H1 (cell line): ENCODE data around the gene ERI2. TPM values are rescaled to one million over a fixed set of nuclear protein-coding genes. Genes with fewer than 3 reads are reported as not detected.

Source experiments
- CTCF ChIA-PET: fragments of 300-600 bp; sonication (Branson Sonifier 250); formaldehyde crosslinking; loops from one replicate; lab custom pipeline; 2021; ENCODE audit not compliant: partially characterized antibody; lab: Charles Lee
- POLR2A ChIA-PET: fragments of 300-600 bp; sonication (Branson Sonifier 250); formaldehyde crosslinking; loops from one replicate; lab custom pipeline; 2021; ENCODE audit warnings: inconsistent platforms; ENCODE audit not compliant: partially characterized antibody; lab: Charles Lee
- DNase-seq, 2 experiments: peaks; one replicate each; pipeline versions ENCODE4 v3.0.0 to v3.0.0-alpha.2; 2010 to 2022; ENCODE audit warnings: low spot score in 2 of 2, low read depth in 1 of 2, mixed read lengths in 1 of 2
- FAIRE-seq: peaks from 2 replicates; lab custom pipeline; 2011; peaks lifted over from hg19 to GRCh38; lab: Jason Lieb, UNC
- H2AFZ ChIP-seq: 2 replicates; pipeline ENCODE4 v1.8.1; 2012; ENCODE audit warnings: low read length, inconsistent platforms
- H2AK5ac ChIP-seq: 2 replicates; pipeline ENCODE4 v1.6.1; 2013; ENCODE audit warnings: low read depth, low read length
- H2BK120ac ChIP-seq: replicated peaks from 2 replicates; pipeline ENCODE3; 2013; ENCODE audit warnings: low read depth, low read length, inconsistent platforms
- H2BK12ac ChIP-seq: 2 replicates; pipeline ENCODE4 v1.6.1; 2013; ENCODE audit warnings: low read depth, low read length
- H2BK15ac ChIP-seq: 2 replicates; pipeline ENCODE4 v1.6.1; 2013; ENCODE audit warnings: low read length
- H2BK20ac ChIP-seq: 2 replicates; pipeline ENCODE4 v1.6.1; 2013; ENCODE audit warnings: low read length
- H2BK5ac ChIP-seq: 2 replicates; pipeline ENCODE4 v1.6.1; 2013; ENCODE audit warnings: low read depth, low read length
- H3K14ac ChIP-seq: 2 replicates; pipeline ENCODE4 v1.6.1; 2013; ENCODE audit warnings: inconsistent platforms; ENCODE audit not compliant: insufficient read length
- H3K18ac ChIP-seq: 2 replicates; pipeline ENCODE4 v1.6.1; 2013; ENCODE audit warnings: low read length; ENCODE audit errors: extremely low read depth
- H3K23ac ChIP-seq: 2 replicates; pipeline ENCODE4 v1.6.1; 2013; ENCODE audit warnings: inconsistent platforms; ENCODE audit not compliant: insufficient read length
- H3K23me2 ChIP-seq: 2 replicates; pipeline ENCODE4 v1.6.1; 2013; ENCODE audit warnings: low read depth, low read length
- H3K27ac ChIP-seq: 2 replicates; pipeline ENCODE4 v1.6.1; 2011; ENCODE audit warnings: low read depth, low read length, inconsistent platforms
- H3K27me3 ChIP-seq, 4 experiments: replicated peaks in 1 of 4; 1 replicate in 1 of 4; 2 replicates in 3 of 4; pipeline versions ENCODE4 v1.6.1 to v1.8.1; 2011 to 2013; ENCODE audit warnings: low read length in 3 of 4, mild to moderate bottlenecking in 3 of 4, inconsistent platforms in 2 of 4, mixed read lengths in 2 of 4, moderate library complexity in 1 of 4; ENCODE audit not compliant: control insufficient read depth in 3 of 4, insufficient read depth in 3 of 4; ENCODE audit errors: extremely low read depth in 1 of 4
- H3K36me3 ChIP-seq, 4 experiments: 2 replicates each; pipeline versions ENCODE4 v1.6.1 to v1.8.1; 2011 to 2013; ENCODE audit warnings: mild to moderate bottlenecking in 4 of 4, low read length in 3 of 4, moderate library complexity in 2 of 4, control low read depth in 1 of 4, inconsistent platforms in 1 of 4; ENCODE audit not compliant: insufficient read depth in 4 of 4, control insufficient read depth in 2 of 4
- H3K4ac ChIP-seq: replicated peaks from 2 replicates; pipeline ENCODE3; 2013; ENCODE audit warnings: low read length, low read depth, mixed read lengths, inconsistent platforms; ENCODE audit not compliant: insufficient read length
- H3K4me1 ChIP-seq, 4 experiments: replicated peaks in 1 of 4; 1 replicate in 1 of 4; 2 replicates in 3 of 4; pipeline versions ENCODE4 v1.6.1 to v1.8.1; 2011 to 2013; ENCODE audit warnings: low read length in 3 of 4, inconsistent platforms in 2 of 4, mixed read lengths in 1 of 4; ENCODE audit not compliant: insufficient read depth in 4 of 4, control insufficient read depth in 3 of 4
- H3K4me2 ChIP-seq, 2 experiments: 2 replicates each; pipeline versions ENCODE4 v1.6.1 to v1.8.1; 2011 to 2013; ENCODE audit warnings: low read depth in 2 of 2, low read length in 2 of 2, control low read depth in 1 of 2, inconsistent platforms in 1 of 2, mild to moderate bottlenecking in 1 of 2; ENCODE audit not compliant: insufficient read depth in 1 of 2
- H3K4me3 ChIP-seq, 4 experiments: fragments of 200-600, 300-600 bp in 1 of 4; sonication (generic), shearing (Covaris generic), sonication (Bioruptor Twin) in 1 of 4; 2 replicates each; pipeline versions ENCODE4 v1.5.1 to v1.8.1; 2011 to 2016; ENCODE audit warnings: low read length in 4 of 4, low read depth in 3 of 4, control low read depth in 2 of 4, inconsistent platforms in 2 of 4, mild to moderate bottlenecking in 2 of 4, mixed read lengths in 1 of 4, moderate library complexity in 1 of 4; ENCODE audit not compliant: insufficient read depth in 2 of 4; ENCODE audit errors: extremely low read depth in 1 of 4
- H3K56ac ChIP-seq: replicated peaks from 2 replicates; pipeline ENCODE3; 2013; ENCODE audit warnings: low read depth, mild to moderate bottlenecking, mixed read lengths, low read length, inconsistent platforms; ENCODE audit not compliant: insufficient read length
- H3K79me1 ChIP-seq: 2 replicates; pipeline ENCODE4 v1.6.1; 2013; ENCODE audit warnings: low read depth, low read length, control low read depth
- H3K79me2 ChIP-seq, 2 experiments: 2 replicates each; pipeline versions ENCODE4 v1.6.1 to v1.8.1; 2012 to 2013; ENCODE audit warnings: low read length in 2 of 2, mild to moderate bottlenecking in 2 of 2, inconsistent platforms in 1 of 2; ENCODE audit not compliant: insufficient read depth in 2 of 2, control insufficient read depth in 1 of 2
- H3K9ac ChIP-seq, 4 experiments: replicated peaks in 1 of 4; 1 replicate in 1 of 4; 2 replicates in 3 of 4; pipeline versions ENCODE4 v1.6.1 to v1.8.1; 2011 to 2013; ENCODE audit warnings: low read depth in 3 of 4, low read length in 3 of 4, control low read depth in 2 of 4, mild to moderate bottlenecking in 2 of 4, moderate library complexity in 2 of 4, inconsistent platforms in 1 of 4; ENCODE audit errors: extremely low read depth in 1 of 4
- H3K9me3 ChIP-seq, 2 experiments: 2 replicates each; pipeline versions ENCODE4 v1.6.1 to v1.8.1; 2012 to 2013; ENCODE audit warnings: mild to moderate bottlenecking in 2 of 2, moderate library complexity in 2 of 2, control low read depth in 1 of 2, inconsistent platforms in 1 of 2, low read depth in 1 of 2, low read length in 1 of 2, mixed read lengths in 1 of 2; ENCODE audit not compliant: insufficient read depth in 2 of 2
- H4K20me1 ChIP-seq, 2 experiments: replicated peaks in 1 of 2; 2 replicates each; pipeline versions ENCODE3 to v1.8.1; 2011 to 2013; ENCODE audit warnings: inconsistent platforms in 2 of 2, low read length in 2 of 2, mild to moderate bottlenecking in 1 of 2; ENCODE audit not compliant: insufficient read depth in 2 of 2, control insufficient read depth in 1 of 2
- H4K5ac ChIP-seq: 2 replicates; pipeline ENCODE4 v1.6.1; 2013; ENCODE audit warnings: low read length, low read depth, mixed read lengths, inconsistent platforms; ENCODE audit not compliant: insufficient read length
- H4K8ac ChIP-seq: 2 replicates; pipeline ENCODE4 v1.8.0; 2013; ENCODE audit warnings: mild to moderate bottlenecking, moderate library complexity, low read length, inconsistent platforms; ENCODE audit not compliant: insufficient read depth; ENCODE audit errors: extremely low read depth
- H4K91ac ChIP-seq: replicated peaks from 2 replicates; pipeline ENCODE3; 2013; ENCODE audit warnings: low read length, mixed read lengths, inconsistent platforms; ENCODE audit not compliant: insufficient read length
- KDM1A ChIP-seq: fragments of 200-600, 300-600 bp; sonication (generic); IDR thresholded peaks from 2 replicates; pipeline ENCODE4 v1.7.1; 2016; ENCODE audit warnings: mild to moderate bottlenecking, low read length, borderline replicate concordance
- WGBS, 2 experiments: shearing (Covaris generic) in 1 of 2; methylation state at CpG; one replicate each; pipeline versions ENCODE4 v1.1.6 to v1.1.7; 2013 to 2015; ENCODE audit warnings: low lambda C conversion rate in 2 of 2, mixed read lengths in 2 of 2, inconsistent platforms in 1 of 2, low coverage in 1 of 2, missing lambda C conversion rate in 1 of 2; ENCODE audit not compliant: insufficient replicate concordance in 2 of 2, insufficient coverage in 1 of 2, insufficient read length in 1 of 2; ENCODE audit errors: extremely low coverage in 1 of 2, missing lambda C conversion rate in 1 of 2; 5-methylcytosine and 5-hydroxymethylcytosine counted together
- polyA plus RNA-seq, 7 experiments: library from polyadenylated mRNA; depleted of rRNA in 3 of 7; stranded (reverse) in 5 of 7; unstranded in 2 of 7; fragments of >200 nt in 5 of 7; fragments of 200-250 nt in 2 of 7; gene quantifications; 1 replicate in 5 of 7; 2 replicates in 1 of 7; 4 replicates in 1 of 7; pipeline versions ENCODE4 v1.2.1 to v1.2.3, GENCODE V29; 2011 to 2013; ENCODE audit warnings: missing spikeins in 2 of 7, mixed read lengths in 2 of 7
- total RNA-seq: library from RNA; stranded (reverse); fragmentation: NEBNext Ultra II Directional; extraction: Animal tissue kit (Norgen Biotek cat#: 25700); gene quantifications from 2 replicates; pipeline ENCODE4 v1.2.1, GENCODE V29; 2021

ERI2 gene
- total and polyA plus RNA-seq, 2 of the 8 experiments (the other 6 are each of a cell fraction or from before 2014, with no cell fraction given) = 11.0 to 12.6 TPM

DNA sequence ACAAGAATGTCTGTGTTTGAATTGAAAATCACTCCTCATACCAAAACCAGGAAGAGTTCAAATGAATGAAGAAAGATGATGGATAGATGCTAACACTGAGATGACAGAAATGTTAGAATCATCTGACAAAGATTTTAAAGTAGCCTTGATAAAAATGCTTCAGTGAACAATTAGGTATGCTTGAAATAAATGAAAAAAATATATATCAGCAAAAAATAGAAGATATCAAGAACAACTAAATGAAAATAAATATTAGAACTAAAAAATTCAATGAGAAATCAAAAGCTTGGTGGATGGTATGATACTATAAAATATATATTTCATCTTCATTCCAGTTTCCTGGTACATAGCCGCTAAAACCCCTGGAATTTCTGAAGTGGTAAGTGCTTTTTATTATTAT is 51.0 kb downstream of the ERI2 start:
- no peak overlapping the region for H3K14ac ChIP-seq
- no peaks in the 10 kb centered on the region for H3K79me1 ChIP-seq
- no peak overlapping the region for H4K5ac ChIP-seq
- H2BK5ac ChIP-seq = no peak overlapping the region
- H2BK12ac ChIP-seq = no peak overlapping the region
- no peak overlapping the region for H2BK15ac ChIP-seq
- FAIRE-seq = no peak
- no peaks in the 10 kb centered on the region for H3K79me2 ChIP-seq
- H3K56ac ChIP-seq = no peak overlapping the region
- H2AFZ ChIP-seq = no peak overlapping the region
- no peaks in the 10 kb centered on the region for H3K9me3 ChIP-seq
- H3K4me3 ChIP-seq = no peak overlapping the region
- POLR2A ChIA-PET = no interaction called here
- CTCF ChIA-PET = interaction anchor here (0.8 kb wide), 1 partner anchor 20 kb away, joined by 3 read pairs; no protein-coding TSS in a partner anchor
- no peak overlapping the region for H4K91ac ChIP-seq
- H3K4me2 ChIP-seq = no peak overlapping the region
- H2AK5ac ChIP-seq = no peak overlapping the region
- H4K8ac ChIP-seq = no peak overlapping the region
- H3K23ac ChIP-seq = no peak overlapping the region
- DNase-seq = no peak
- H3K9ac ChIP-seq = no peak overlapping the region
- H2BK20ac ChIP-seq = no peak overlapping the region
- no peaks in the 10 kb centered on the region for H4K20me1 ChIP-seq
- H3K4ac ChIP-seq = no peak overlapping the region
- H3K27me3 ChIP-seq = no peaks in the 10 kb centered on the region
- H2BK120ac ChIP-seq = no peak overlapping the region
- WGBS, 2 experiments = 89% methylated on average over 1 of the region's 1 CpG; no CpG with 5 or more reads in 1 of the 2 experiments
- no peaks in the 10 kb centered on the region for H3K36me3 ChIP-seq
- H3K27ac ChIP-seq = no peak overlapping the region
- no peaks in the 10 kb centered on the region for H3K4me1 ChIP-seq
- no peaks in the 10 kb centered on the region for H3K23me2 ChIP-seq
- H3K18ac ChIP-seq = no peak overlapping the region
- TF ChIP-seq KDM1A = no peak
